K562 (cell line): ENCODE data around the gene PTPRC. TPM values are rescaled to one million over a fixed set of nuclear protein-coding genes. Genes with fewer than 3 reads are reported as not detected.

Source experiments
- ARID3B ChIP-seq: fragments of 250-450 bp; sonication (Bioruptor Pico); IDR thresholded peaks from 2 replicates; pipeline ENCODE4 v1.4.0; 2020; ENCODE audit warnings: borderline replicate concordance
- BRF1 ChIP-seq: IDR thresholded peaks from 3 replicates; pipeline ENCODE4 v1.6.1; 2011; ENCODE audit warnings: borderline replicate concordance, mild to moderate bottlenecking; ENCODE audit not compliant: insufficient read length; ENCODE audit errors: extremely low read depth
- CEBPG ChIP-seq, 3 experiments: fragments of 200-800 bp in 1 of 3; sonication (Bioruptor generic) in 1 of 3; sonication (generic) in 1 of 3; formaldehyde crosslinking in 1 of 3; IDR thresholded peaks in 2 of 3; conservative IDR thresholded peaks in 1 of 3; 2 replicates each; pipeline versions ENCODE4 v1.6.1 to v1.8.0; 2016 to 2022; ENCODE audit warnings: missing compliant biosample characterization in 2 of 3, missing genetic modification characterization in 2 of 3, mild to moderate bottlenecking in 1 of 3, missing genetic modification reagents in 1 of 3
- CUX1 ChIP-seq: fragments of 200-800 bp; sonication (Bioruptor generic); IDR thresholded peaks from 2 replicates; pipeline ENCODE4 v1.6.1; 2016; ENCODE audit warnings: missing genetic modification characterization, missing compliant biosample characterization
- DDX20 ChIP-seq: fragments of 450-650 bp; IDR thresholded peaks from 2 replicates; pipeline ENCODE4 v1.6.1; 2016; ENCODE audit warnings: missing genetic modification characterization, low read depth, mild to moderate bottlenecking, missing compliant biosample characterization, moderate library complexity
- FOXJ2 ChIP-seq: fragments of 200-800 bp; sonication (Bioruptor generic); IDR thresholded peaks from 2 replicates; pipeline ENCODE4 v1.6.1; 2016; ENCODE audit warnings: missing genetic modification characterization, missing compliant biosample characterization
- MAFG ChIP-seq: fragments of 450-650 bp; conservative IDR thresholded peaks from 2 replicates; pipeline ENCODE4 v1.6.1; 2016; ENCODE audit warnings: missing genetic modification characterization, missing compliant biosample characterization
- MIER1 ChIP-seq: fragments of 450-650 bp; IDR thresholded peaks from 2 replicates; pipeline ENCODE4 v1.6.1; 2016; ENCODE audit warnings: antibody characterized with exemption, mild to moderate bottlenecking, low read depth
- NONO ChIP-seq, 2 experiments: fragments of 200-400 bp in 1 of 2; fragments of 450-650 bp in 1 of 2; formaldehyde crosslinking in 1 of 2; IDR thresholded peaks; 2 replicates each; pipeline ENCODE4 v1.6.1; 2017; ENCODE audit warnings: low read depth in 2 of 2, mild to moderate bottlenecking in 2 of 2, moderate library complexity in 2 of 2, low read length in 1 of 2
- POLR2A ChIP-seq: fragments of 450-650 bp; conservative IDR thresholded peaks from 2 replicates; pipeline ENCODE4 v1.6.1; 2016
- RBM14 ChIP-seq: fragments of 200-400 bp; formaldehyde crosslinking; IDR thresholded peaks from 2 replicates; pipeline ENCODE4 v1.6.1; 2018; ENCODE audit warnings: low read depth, mild to moderate bottlenecking, low read length, moderate library complexity, borderline replicate concordance; ENCODE audit not compliant: insufficient read depth
- SMARCE1 ChIP-seq: fragments of 450-650 bp; IDR thresholded peaks from 2 replicates; pipeline ENCODE4 v1.7.1; 2016; ENCODE audit warnings: mild to moderate bottlenecking
- TRIM28 ChIP-seq: fragments of 450-650 bp; IDR thresholded peaks from 2 replicates; pipeline ENCODE4 v1.6.1; 2017
- ZBTB7A ChIP-seq: IDR thresholded peaks from 2 replicates; pipeline ENCODE4 v1.6.1; 2011; ENCODE audit warnings: low read depth, mild to moderate bottlenecking, low read length, moderate library complexity, borderline replicate concordance; ENCODE audit not compliant: control insufficient read depth
- ZNF592 ChIP-seq: fragments of 450-650 bp; IDR thresholded peaks from 2 replicates; pipeline ENCODE4 v1.6.1; 2017; ENCODE audit warnings: antibody characterized with exemption, mild to moderate bottlenecking
- polyA plus RNA-seq, 8 experiments: library from polyadenylated mRNA; depleted of rRNA in 4 of 8; stranded (reverse) in 5 of 8; unstranded in 3 of 8; fragments of >200 nt; fragmentation: Nextera tagmentation in 2 of 8; fragmentation: Illumina TruSeq in 1 of 8; extraction: Ambion mirVana in 2 of 8; extraction: Trizol in 1 of 8; gene quantifications; 2 replicates each; pipeline versions ENCODE4 v1.2.1 to v1.2.3, GENCODE V29; 2011 to 2014; ENCODE audit warnings: inconsistent platforms in 1 of 8, missing spikeins in 1 of 8
- total RNA-seq, 7 experiments: library from RNA; depleted of rRNA in 6 of 7; stranded (reverse); fragments of >200 nt in 6 of 7; fragmentation: Illumina TruSeq in 2 of 7; extraction: Trizol in 2 of 7; gene quantifications; 2 replicates each; pipeline versions ENCODE4 v1.2.1 to v1.2.3, GENCODE V29; 2011 to 2021; ENCODE audit warnings: low replicate concordance in 1 of 7

Gene PTPRC
- total and polyA plus RNA-seq, 9 of the 15 experiments (the other 6 are each of a cell fraction or from before 2014, with no cell fraction given): 7.1 to 107 (median 62.9) TPM

- TF ChIP-seq NONO (IDR thresholded peaks at IDR 0.05; ENCODE audit: low read depth in 2 of 2, low read length in 1 of 2): no peak
- TF ChIP-seq DDX20 (tag): no peak
- peak; percentile 39; the same call in 1 of the 2 replicates for TF ChIP-seq MAFG (tag)
- TF ChIP-seq TRIM28: no peak
- TF ChIP-seq SMARCE1: peak; percentile 20; the same call in 1 of the 2 replicates
- peak; percentile 58 for TF ChIP-seq POLR2A
- peak; percentile 84 for TF ChIP-seq FOXJ2 (tag)
- no peak for TF ChIP-seq RBM14
- TF ChIP-seq CUX1 (CRISPR knock-in tag): no peak
- no peak for TF ChIP-seq ZNF592
- TF ChIP-seq ARID3B (CRISPR knock-in tag): no peak
- peak; percentile 95 for TF ChIP-seq CEBPG (CRISPR knock-in tag; IDR thresholded peaks at IDR 0.05)
- TF ChIP-seq CEBPG (tag; conservative IDR thresholded peaks at IDR 0.05 in 1 of 2, IDR thresholded peaks at IDR 0.05 in 1 of 2): peak; percentile 79 to 88
- TF ChIP-seq BRF1: no peak
- TF ChIP-seq MIER1: no peak
- TF ChIP-seq ZBTB7A: no peak
Measured at GRCh38 chr1:198681831-198682759, 43.3 kb downstream of the PTPRC start (continued).
